ENCODE results near the gene FAM169A.
"Not testable (repeated sequence)": the region's sequence is repeated elsewhere in the genome, so short reads cannot be mapped to it uniquely, and the experiment has no call there.

The FAM169A gene

DNA sequence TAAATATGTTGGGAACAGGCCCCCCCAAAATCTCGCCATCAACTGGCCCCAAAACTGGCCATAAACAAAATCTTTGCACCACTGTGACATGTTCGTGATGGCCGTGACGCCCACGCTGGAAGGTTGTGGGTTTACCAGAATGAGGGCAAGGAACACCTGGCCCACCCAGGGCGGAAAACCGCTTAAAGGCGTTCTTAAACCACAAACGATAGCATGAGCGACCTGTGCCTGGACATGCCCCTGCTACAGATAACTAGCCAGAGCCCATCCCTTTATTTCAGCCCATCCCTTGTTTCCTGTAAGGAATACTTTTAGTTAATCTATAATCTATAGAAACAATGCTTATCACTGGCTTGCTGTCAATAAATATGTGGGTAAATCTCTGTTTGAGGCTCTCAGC lies 3.2 kb upstream of the FAM169A start:
- DNase-seq, result not testable (repeated sequence)

DNA sequence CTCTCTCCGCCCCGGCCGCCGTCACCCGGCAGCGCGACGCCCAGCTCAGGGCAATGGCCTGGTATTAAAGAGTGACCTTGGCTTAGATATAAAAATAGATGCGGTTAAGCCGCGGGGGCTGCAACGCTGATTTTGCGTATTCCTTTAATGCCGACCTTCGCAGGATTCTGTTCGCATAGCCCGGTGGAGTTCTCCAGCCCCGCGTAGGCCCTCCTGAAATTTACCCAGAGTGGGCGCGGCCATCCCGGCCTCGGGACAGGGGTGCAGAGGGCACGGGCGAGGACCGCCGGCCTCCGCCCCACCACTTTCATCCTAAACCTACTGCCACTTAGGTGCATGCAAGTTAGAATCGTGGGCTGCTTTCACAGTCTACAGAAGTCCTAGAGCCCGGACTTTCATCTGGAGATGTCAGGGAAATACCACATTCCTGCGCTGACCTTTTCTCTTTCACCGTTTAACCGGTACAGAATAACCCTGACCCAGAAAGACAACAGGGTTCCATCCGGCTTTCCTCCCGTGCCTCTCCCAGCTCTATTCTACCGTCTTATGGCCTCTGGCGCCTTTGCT lies 492 bp upstream of the FAM169A start:
- no peak for DNase-seq

DNA sequence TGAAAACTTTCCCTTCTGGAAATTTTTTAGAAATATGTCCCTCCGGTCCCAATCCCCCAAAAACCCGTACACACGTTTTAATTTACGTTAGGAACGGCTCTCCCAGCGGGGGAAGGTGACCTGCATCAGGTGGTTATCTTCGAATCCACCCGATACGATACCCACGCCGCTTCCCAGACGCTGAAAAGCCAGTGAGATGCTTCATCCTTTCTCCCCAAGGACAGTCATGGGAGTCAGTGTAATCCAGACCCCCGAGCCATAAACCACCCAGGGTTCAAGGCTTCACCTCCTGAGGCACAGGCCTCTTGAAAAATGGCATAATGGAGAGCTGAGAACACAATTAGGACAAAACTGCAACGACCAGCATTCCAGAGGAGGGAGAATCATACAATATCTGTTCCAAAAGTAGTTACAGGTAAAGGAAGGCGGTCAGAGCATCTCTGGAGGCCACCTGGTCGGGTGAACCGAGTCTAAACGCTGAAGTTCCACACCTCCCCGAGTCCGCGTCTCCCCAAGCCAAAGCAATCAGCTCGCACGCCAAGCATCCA lies 857 bp downstream of the FAM169A start:
- peak; percentile 35 for DNase-seq

DNA sequence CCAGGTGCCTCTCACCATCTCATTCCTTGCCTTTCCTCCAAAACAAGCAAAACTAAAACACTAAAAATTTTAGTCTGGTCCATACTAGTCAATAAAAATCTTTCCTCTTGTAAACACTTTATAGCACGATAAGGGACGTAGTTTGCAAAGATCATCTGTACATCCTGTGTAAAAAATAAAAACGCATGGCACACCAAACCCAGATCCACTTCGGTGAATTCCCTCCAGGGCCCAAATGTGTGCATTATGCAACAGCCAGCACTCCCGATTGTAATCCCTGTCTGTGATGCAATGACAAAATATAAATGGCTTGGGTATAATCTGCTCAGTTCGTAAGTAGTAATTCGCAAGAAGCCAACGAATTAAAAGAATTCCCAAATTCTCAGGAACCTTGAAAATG lies 1.4 kb downstream of the FAM169A start:
- no peak for DNase-seq

DNA sequence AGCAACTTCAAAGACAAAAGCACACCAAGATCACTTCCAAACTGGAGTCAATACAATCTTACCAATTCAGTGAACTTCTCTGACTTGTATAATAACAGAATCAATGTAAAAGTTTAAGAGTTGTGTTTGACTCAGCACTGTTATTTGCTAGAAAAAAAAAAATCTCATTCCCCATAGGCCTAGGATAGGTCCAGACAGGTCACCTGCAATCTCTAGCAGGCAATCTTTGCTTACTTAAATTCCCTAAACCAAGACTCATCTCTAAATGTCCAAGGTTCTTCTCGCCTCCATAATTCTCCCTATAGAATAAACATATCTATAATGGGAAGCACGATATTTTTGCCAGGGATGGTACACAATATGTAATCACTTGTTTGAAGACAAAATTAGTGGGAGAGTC lies 2.5 kb downstream of the FAM169A start:
- no peak for DNase-seq

DNA sequence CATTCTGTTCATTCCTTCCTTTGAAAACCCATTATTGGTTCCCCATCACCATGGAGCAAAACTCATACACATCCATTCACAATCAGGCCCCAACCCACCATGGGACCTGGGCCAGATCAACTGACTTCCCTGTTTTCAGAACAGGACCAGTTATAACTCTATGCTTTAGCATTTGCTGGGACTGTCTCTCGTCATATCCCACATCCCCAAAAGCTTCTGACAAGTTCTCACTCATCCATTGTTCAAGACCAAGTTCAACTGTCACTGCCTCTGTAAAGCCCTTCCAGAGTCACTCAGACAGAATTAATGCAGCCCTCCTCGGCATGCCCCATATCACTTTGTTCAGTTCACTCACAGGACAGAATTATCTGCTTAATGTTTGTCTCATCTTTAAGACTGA lies 4.0 kb downstream of the FAM169A start:
- no peak for DNase-seq

DNA sequence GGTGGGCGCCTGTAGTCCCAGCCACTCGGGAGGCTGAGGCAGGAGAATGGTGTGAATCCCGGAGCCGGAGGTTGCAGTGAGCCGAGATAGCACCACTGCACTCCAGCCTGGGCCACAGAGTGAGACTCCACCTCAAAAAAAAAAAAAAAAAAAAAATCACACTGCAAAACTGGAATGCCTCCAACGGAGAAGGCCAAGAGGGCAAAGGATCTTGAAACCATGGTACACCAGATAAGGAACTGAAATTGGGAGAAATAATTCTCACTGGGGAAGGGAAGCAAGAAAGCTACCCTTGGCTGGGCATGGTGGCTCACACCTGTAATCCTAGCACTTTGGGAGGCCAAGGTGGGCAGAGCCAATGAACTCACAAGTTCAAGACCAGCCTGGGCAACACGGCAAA lies 9.2 kb downstream of the FAM169A start:
- DNase-seq, result not testable (repeated sequence)

DNA sequence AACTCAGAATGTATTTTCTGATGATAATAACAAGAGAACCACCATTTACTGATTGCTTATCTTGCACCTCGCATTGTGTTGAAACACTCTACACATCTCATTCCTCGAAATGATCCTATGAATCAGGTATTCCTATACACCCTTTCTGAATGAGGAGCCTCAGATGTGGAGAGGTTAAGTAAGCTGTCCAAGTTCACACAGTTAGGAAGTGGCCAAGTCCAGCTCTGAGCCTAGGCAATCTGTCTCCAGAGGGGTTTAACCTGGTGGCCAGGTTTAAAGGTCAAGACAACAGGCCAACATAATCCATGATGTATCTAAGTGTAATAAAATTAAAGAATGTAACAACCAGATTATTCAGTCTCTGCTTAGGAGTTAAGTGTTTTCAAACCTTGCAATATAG lies 12.9 kb downstream of the FAM169A start:
- no peak for DNase-seq

DNA sequence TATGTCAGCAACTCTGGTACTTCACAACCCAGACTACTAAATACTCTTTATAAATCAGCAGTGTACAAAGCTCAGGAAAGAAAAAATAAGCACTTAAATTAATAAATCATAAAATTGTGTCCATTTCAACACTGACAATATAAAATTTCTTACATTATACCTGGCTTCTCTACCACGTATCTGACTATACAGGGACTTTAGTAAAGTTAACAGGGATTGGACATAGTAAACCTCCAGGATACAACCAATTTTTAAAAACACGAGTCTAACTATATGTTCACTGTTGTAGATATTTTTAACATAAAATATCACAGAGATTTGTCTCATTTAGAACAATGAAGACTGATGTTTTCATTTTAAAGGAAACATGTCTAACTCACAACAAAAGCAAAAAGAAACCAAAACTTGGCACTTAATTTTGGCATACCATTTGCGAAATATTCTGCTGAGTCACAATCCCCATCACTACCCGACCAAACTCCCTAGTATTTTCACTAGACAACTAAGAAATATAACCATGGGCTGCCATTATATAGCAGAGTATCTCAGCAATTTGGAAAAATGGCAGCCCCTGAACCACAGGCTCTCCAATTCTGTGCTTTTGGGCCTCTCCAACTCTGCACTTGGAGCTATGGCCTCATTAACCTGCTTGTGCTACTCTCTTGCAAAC lies 14.4 kb downstream of the FAM169A start:
- no peak for DNase-seq

DNA sequence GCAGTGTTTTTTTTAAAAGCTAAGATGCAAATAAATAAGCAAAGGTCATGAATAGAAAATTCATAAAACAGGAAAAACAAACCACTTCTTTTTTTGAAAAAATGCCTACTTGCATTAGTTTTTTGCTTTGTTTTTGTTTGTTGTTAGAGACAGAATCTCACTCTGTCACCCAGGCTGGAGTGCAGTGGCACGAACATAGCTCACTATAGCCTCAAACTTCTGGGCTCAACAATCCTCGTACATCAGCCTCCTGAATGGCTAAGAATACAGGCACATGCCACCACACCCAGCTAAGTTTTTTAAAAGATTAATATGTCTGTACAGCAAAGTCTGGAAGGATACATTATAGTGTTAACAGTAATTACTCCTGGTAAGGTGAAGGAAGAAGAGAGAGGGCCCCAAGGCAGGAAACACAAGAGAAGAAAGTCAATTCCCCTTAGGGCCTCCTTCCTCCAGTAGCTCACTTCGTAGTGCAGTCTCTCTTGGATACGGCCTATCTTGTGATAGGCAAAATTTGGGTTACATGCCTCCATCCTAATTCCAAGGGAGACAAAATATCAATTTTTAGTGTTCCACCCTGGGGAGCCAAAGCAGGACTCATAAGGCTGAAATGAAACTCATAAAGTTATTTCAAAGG lies 15.3 kb downstream of the FAM169A start:
- DNase-seq, result no peak

DNA sequence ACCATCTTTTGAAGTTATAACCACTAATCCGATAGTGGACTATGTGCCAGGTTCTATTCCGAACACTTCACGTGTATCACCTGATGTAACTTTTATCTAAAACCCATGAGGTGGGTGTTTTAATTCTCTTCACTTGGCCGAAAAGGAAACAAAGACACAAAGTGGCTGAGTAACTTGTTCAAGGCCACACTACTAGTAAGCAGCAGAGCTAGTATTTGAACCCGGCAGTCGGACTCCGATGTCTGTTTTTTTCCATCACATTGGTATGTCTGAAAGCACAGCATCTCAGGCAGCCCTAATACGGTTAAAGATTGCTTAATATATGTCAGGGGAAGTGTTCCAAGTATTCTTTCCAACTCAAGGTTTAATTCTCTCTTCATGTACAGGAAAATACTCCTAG lies 16.2 kb downstream of the FAM169A start:
- no peak for DNase-seq

DNA sequence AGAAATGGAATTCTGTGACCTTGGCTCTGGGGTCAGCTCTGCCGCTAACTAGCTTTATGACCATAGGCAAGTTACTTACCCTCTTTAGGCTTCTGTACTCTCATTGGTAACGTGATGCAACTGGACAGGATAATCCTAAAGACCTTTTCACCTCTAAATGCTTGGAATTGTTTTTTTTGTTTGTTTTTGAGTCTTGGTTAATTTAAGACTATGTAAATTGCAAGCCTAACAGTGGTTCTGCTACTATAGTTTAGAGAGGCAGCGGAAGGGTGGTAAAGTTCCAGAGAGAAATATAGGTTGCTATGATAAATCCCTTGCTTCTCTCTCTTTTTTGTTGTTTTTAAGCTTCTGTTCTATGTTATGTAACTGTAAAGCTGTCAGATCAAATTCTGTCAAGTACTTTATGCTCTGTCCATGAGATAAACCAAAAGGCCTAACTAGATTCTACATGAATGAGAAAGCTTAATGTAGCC lies 17.6 kb downstream of the FAM169A start:
- DNase-seq, result no peak

DNA sequence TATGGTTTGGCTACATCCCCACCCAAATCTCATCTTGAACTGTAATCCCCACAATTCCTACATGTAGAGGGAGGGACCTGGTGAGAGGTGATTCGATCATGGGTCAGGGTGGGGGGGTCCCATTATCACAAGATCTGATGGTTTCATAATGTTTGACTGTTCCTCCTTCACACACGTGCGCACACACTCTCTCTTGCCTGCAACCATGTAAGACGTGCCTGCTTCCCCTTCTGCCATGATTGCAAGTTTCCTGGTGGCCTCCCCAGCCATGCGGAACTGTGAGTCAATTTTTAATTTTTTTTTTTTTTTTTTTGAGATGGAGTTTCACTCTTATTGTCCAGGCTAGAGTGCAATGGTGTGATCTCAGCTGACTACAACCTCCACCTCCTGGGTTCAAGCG lies 27.0 kb downstream of the FAM169A start:
- no peak for DNase-seq

DNA sequence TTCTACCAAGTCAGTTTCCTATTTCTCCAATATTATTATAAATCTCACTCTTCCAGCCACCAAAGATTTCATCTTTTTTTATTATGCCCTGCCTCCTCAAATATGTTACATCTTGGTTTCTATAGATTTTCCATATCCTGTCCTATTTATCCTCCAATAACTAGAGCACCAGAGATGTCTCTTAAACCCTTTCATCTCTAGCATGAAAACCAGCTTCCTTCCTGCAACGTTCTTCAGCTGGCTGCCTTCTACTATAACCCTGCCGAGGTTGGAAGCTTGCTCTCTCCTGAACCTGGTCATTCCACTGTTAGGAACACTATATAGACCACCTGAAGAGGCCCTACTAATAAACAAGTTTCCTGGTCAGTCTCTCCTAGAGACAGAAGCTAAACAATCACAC lies 27.9 kb downstream of the FAM169A start:
- no peak for DNase-seq

DNA sequence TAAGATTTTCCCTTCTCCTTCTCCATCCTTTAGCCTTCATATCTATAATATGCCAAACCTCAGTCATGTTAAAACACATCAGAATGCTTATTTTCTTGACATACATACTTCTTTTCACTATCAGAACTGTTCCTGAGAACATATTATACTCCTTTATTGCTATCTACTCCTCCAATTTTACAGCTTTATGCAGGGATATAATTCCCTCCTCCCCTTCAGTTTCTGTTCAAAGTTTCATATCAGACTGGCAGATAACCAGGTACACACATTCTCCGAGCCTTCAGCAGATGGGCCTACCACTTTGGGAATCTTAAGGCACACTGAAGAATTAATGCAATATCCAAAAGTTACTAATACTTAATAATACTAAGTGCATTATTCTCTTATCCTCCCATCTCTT lies 29.1 kb downstream of the FAM169A start:
- DNase-seq, result no peak

DNA sequence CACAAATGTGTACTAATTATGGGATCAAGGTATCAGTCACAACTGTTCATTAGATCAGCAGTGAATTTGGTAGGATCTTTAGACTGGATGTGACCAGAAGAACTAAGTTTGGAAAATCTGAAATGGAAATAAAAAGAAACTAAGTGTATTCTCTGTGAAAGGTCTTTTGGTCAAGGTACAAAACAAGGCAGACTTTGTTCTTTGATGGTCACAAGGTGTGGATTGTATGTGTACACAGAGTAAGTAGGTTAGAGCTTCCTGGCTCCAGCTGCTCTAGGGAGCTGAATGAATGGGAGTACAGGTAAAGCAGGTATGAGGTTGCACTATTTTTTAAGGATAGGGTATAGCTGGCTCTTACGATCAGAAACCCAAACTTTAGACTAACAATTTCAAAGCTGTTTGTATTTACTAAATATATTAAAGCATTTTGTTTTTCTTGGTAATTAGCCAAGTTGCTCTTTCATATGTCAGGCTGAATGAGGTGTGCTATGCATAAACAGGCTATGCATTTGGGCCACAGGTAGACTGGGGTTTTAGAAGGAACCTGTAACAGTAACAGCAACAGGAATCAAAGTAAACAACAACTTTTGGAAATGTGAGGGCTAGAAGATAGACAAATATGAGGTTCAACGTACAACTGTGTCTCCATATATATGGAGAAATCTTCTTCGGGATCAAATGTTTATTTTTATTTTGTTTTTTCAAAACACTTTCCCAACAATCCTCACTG lies 32.5 kb downstream of the FAM169A start:
- no peak for DNase-seq

DNA sequence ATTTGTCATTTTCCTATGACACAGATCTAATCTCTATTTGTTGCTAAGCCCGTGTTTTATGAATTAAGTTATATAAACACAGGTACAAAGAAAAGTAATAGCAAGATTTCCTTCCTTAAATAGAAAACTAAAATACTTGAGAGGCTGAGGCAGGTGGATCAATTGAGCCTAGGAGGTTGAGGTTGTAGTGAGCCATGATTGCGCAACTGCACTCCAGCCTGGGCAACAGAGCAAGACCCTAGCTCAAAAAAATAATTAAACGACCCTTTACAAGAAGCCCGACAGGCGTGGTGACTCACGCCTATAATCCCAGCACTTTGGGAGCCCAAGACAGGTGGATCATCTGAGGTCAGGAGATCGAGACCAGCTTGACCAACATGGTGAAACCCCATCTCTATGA lies 36.8 kb downstream of the FAM169A start:
- no peak for DNase-seq

DNA sequence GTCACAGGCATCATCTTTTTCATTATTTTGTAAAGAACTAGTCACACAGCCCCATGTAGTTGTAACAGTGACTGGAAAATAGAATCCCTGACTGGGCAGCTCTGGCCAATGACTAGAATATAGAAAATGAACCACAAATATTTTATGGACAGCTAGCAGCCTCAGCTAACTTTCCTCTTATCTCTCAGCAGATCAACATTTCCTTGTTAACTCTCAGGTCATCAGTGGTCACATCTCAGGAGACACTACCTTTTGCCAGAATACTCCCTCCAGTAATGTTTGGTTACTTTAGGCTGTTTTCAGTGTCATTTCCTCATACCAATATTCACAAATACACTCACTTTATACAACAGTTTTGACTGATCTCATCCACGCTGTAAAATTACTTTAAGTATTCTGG lies 43.9 kb downstream of the FAM169A start:
- DNase-seq, result no peak

DNA sequence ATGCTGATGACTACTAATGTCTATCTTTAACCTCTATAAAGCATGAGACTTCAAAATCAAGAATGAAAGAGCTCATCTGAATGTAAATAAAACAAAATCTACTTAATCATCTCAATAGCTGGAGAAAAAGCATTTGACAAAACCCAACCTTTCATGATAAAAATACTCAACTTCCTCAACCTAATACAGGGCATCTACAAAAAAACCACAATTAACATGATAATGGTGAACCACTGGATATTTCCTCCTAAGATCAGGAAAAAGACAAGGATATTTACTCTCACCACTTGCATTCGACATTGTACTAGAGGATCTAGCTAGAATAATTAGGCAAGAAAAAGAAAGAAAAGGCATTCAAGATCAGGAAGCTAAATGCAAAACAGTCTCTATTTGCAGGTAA lies 49.3 kb downstream of the FAM169A start:
- DNase-seq, result no peak

DNA sequence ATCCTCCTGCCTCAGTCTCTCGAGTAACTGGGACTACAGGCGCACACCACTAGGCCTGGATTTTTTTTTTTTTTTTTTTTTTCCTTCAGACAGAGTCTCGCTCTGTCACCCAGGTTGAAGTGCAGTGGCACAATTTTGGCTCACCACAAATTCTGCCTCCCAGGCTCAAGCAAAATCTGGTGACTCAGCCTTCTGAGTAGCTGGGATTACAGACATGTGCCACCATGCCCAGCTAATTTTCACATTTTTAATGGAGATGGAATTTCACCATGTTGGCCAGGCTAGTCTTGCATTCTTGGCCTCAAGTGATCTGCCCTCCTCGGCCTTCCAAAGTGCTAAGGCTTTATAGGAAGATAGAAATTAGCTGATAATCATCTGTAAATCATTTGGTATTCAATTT lies 55.3 kb downstream of the FAM169A start:
- DNase-seq, result no peak

DNA sequence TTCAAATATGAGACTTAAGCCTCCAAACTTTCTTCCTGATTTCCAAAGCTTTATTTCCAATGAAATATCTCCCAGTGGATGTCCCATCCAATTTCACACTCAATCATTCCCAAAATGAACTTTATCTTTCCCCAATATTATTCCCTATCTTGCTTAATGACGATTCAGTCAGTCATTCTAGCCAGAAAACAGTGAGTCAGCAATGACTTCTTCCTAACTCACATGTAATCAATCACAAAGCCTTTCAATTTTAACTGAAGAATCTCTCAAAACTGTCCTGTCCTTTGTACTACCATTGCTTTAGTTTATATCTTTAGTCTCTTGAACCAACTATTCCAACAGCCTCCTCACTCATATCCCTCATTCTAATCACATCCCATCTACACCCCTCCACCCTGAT lies 64.2 kb downstream of the FAM169A start:
- no peak for DNase-seq

DNA sequence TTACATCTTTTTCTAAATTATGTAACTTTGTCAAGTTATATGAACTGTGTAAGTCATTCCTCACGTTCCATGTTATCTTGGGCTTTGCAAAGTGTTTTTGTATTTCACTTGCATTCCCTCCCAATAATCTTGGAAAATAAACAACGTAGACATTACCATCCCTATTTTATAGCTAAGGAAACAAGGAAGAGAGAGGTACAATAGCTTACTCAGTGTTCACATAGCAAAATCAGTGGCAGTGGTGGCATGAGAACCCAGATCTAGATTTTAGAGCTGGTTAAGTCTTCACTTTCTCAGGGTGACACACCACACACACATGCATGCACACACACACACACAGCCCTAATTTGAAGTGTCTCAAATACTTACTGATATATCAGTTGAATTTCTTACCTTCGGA lies 65.0 kb downstream of the FAM169A start:
- DNase-seq, result no peak

All from NCI-H526 treated with DMSO at 0.1 percent for 48 hours (cell line).